Stimulated activated CD8-positive, alpha-beta memory T cell treated with anti-CD3 and anti-CD28 coated beads, Interleukin-4, amount 100 ng/mL, for 48 hours (primary cell): ENCODE data around the gene FAM47B.

ENCODE experiments used
- DNase-seq: peaks from one replicate; pipeline ENCODE4 v3.0.0-alpha.2; 2020

FAM47B gene

DNA sequence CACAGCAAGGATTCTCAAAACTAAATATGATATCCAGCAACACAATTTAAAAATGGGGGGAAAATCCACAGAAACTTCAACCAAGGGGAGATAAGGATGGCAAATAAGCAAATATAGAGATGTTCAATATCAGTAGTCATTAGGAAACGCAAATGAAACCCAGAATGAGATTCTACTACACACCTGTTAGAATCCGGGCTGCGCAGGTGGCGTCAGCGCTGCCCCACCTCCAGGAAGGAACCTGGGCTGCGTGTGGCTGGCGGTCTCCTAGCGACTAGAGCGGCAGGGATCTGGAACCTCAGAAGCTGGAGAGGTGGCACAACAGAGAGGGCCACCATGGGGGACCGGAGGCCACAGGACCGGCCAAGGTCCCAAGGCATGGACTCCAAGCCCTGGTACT is at the start of gene FAM47B:
TSS of gene FAM47B (plus strand) at position 301 of the 400 bp plus-strand sequence. CDS start at position 337, 36 bp downstream.
- DNase-seq = no peak

DNA sequence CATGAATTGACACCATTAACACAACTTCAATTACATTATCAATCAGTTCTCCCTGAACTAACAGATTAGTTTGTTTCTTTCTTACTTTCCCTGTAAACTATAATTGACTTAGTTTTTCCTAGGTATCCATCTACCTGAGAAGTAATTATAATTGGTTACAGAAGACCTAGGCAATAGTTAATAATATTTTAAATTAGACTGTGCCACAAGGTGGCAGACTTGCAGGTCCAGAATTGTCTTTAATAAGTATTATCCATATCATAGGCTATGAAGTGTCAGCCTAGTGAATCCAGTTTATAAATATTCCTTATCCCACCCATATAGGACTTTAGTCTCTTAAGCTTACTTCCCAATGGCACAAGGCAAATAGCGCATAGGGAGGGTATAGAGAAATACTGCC is 48.9 kb upstream of the FAM47B start:
- DNase-seq = no peak

GRCh38 chrX:34900691-34901090 is 41.9 kb upstream of the FAM47B start:
- DNase-seq = no peak

DNA sequence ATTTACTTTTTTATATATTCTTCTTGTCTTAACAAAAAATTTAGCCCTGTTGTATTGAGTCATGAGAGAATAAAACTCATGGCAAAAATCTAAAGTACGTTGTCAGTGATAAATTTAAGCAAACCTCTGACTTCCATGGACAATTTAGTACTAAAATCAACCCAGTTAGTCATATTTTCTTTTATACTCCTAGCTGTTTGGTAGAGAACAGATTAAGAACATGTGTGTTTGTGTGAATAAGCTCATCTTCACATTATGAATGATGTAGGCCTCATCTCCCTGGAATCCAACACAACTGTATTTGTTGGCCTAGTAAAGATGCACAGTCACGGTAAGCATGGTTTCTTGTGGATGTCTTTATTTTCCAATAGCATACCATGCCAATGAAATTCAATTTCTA is 40.8 kb upstream of the FAM47B start:
- DNase-seq = no peak

DNA sequence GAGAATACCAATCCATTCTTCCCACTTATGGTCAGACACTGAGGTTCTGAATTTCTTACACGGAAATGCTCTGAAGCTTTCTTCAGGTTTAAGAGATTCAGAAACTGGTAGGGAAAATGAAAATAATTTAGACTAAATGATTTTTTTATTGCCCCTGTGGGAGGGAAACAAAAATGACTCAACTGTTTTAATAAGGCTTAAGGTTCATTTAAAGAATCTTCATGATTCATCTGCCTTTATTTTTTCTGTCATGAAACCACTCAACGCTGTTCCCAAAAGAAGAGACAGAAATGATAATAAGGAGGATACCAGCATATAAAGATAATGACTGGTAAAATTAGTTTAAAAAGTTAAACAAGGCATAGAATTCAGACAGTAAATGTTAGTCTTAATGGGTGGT is 39.3 kb upstream of the FAM47B start:
- no peak for DNase-seq

GRCh38 chrX:34909151-34909550 is 33.4 kb upstream of the FAM47B start:
- no peak for DNase-seq

GRCh38 chrX:34915463-34916225 is 27.0 kb upstream of the FAM47B start:
- no peak for DNase-seq

- DNase-seq = no peak
Observed at GRCh38 chrX:34917146-34917545, 25.4 kb upstream of the FAM47B start.

- DNase-seq = no peak
Observed at GRCh38 chrX:34918091-34918736, 24.4 kb upstream of the FAM47B start.

- DNase-seq = no peak
Observed at GRCh38 chrX:34918856-34919255, 23.7 kb upstream of the FAM47B start.

GRCh38 chrX:34927866-34928265 is 14.7 kb upstream of the FAM47B start:
- no peak for DNase-seq

- no peak for DNase-seq
Observed at GRCh38 chrX:34943235-34943634, 639 bp downstream of the FAM47B start.

GRCh38 chrX:34956916-34957315 is 14.3 kb downstream of the FAM47B start:
- no peak for DNase-seq

- no peak for DNase-seq
Observed at GRCh38 chrX:34961662-34962061, 19.1 kb downstream of the FAM47B start.

DNA sequence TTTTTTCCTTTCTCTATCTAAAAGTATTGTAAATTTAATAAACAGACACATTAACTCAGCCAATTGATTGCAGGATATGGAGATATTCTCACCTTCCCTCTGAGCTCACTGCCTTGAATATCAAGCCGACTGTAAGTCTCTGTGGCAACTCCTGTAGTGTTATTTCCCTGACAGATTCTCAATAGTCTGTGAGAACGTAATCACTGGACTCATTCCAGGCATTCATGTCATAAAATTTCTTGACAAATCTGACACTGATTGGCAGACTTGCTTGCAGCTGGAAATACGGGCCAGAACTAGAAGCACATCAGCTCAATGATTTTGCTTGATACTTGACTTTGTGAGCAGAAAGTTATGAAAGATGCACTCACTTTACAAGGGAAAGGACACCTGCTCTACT is 29.6 kb downstream of the FAM47B start:
- no peak for DNase-seq

DNA sequence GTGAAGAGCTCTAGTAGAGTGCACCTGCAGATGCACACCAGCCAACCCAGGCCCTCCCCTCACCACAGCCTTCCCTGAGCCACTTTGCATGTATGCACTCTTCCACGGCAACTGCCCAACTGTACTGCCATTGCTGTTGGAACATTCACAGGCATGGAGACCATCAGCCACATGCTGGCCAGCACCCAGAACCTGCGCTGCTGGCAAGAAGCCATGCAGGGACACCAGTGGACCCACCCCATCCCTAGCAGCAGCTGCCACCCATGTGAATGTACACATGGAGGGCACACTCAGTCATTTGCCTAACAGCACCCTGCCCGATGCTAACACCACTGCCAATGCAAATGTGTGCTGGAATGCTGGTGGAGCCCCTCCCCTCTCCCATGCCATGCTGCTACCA is 35.6 kb downstream of the FAM47B start:
- no peak for DNase-seq

DNA sequence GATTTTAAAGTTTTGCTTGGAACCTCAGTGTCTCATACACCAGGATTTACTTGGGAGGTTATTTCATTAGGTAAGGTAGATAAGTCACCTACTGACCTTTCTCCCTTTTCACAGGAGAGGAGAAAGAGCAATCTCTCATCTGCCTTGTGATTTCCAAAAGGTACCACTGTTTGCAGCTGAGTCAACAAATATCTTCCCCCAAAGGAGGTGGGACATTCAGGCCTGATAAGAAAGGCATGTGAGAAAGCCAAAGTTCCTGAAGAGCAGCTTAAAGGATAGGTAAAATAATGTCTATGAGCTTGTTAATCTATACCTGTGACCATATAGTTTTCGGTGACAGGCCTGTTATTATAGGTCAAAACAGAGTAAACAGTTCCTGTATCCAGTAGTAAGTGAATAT is 45.0 kb downstream of the FAM47B start:
- DNase-seq = no peak
